IMR-90 (cell line): ENCODE measurements around the gene EPOP. TPM values are rescaled to one million over a fixed set of nuclear protein-coding genes. Genes with fewer than 3 reads are reported as not detected.
"Not testable (repeated sequence)": the region's sequence is repeated elsewhere in the genome, so short reads cannot be mapped to it uniquely, and the experiment has no call there.

ENCODE experiments used
- ATAC-seq: fragments of 200-7000 bp; cut with Tn5 transposase; 2 replicates; pipeline ENCODE4 v1.9.1; 2020; ENCODE audit warnings: low read depth, mild to moderate bottlenecking, moderate library complexity
- BruUV-seq: library from RNA; stranded (reverse); fragments of 400-500 nt; replicated peaks from 2 replicates; lab custom pipeline; 2021; lab: Mats Ljungman, UMichigan
- CTCF ChIA-PET: fragments of 300-600 bp; formaldehyde crosslinking; extraction: SDS; loops from one replicate; lab custom pipeline; 2021; ENCODE audit warnings: antibody characterized with exemption; lab: Yijun Ruan, JAX
- POLR2A ChIA-PET: fragments of 300-600 bp; sonication (Branson Sonifier 250); formaldehyde crosslinking; loops from one replicate; lab custom pipeline; 2022; ENCODE audit warnings: antibody characterized with exemption; ENCODE audit not compliant: unreplicated experiment; lab: Charles Lee
- DNase-seq: peaks from one replicate; pipeline ENCODE4 v3.0.0; 2013
- H2AFZ ChIP-seq: replicated peaks from 2 replicates; pipeline ENCODE3; 2013; ENCODE audit warnings: low read length, mild to moderate bottlenecking; ENCODE audit not compliant: poor library complexity
- H2AK5ac ChIP-seq: 2 replicates; pipeline ENCODE4 v1.6.1; 2013; ENCODE audit warnings: low read depth, low read length, inconsistent platforms
- H2AK9ac ChIP-seq: replicated peaks from 2 replicates; pipeline ENCODE3; 2013; ENCODE audit warnings: mild to moderate bottlenecking, low read depth, low read length, moderate library complexity; ENCODE audit not compliant: poor library complexity
- H2BK120ac ChIP-seq: 2 replicates; pipeline ENCODE4 v1.6.1; 2013; ENCODE audit warnings: low read depth, low read length, inconsistent platforms
- H2BK15ac ChIP-seq: 3 replicates; pipeline ENCODE4 v1.6.1; 2013; ENCODE audit warnings: low read depth, low read length, inconsistent platforms
- H2BK20ac ChIP-seq: 2 replicates; pipeline ENCODE4 v1.6.1; 2013; ENCODE audit warnings: low read depth, mild to moderate bottlenecking, inconsistent platforms, low read length, moderate library complexity
- H2BK5ac ChIP-seq: 2 replicates; pipeline ENCODE4 v1.6.1; 2013; ENCODE audit warnings: mild to moderate bottlenecking, low read depth, low read length, inconsistent platforms; ENCODE audit not compliant: poor library complexity, severe bottlenecking
- H3K14ac ChIP-seq: replicated peaks from 2 replicates; pipeline ENCODE4 v1.6.1; 2013; ENCODE audit warnings: low read depth, low read length, inconsistent platforms
- H3K18ac ChIP-seq: 2 replicates; pipeline ENCODE4 v1.6.1; 2013; ENCODE audit warnings: low read depth, low read length, control low read depth
- H3K23ac ChIP-seq: 2 replicates; pipeline ENCODE4 v1.6.1; 2013; ENCODE audit warnings: low read depth, low read length, inconsistent platforms
- H3K27ac ChIP-seq: 2 replicates; pipeline ENCODE4 v1.5.1; 2013; ENCODE audit warnings: mild to moderate bottlenecking, control low read depth, low read length; ENCODE audit not compliant: insufficient read depth
- H3K27me3 ChIP-seq: 2 replicates; pipeline ENCODE4 v1.6.1; 2013; ENCODE audit warnings: low read length; ENCODE audit not compliant: control insufficient read depth, insufficient read depth
- H3K36me3 ChIP-seq: 2 replicates; pipeline ENCODE4 v1.6.1; 2013; ENCODE audit warnings: low read length, mixed read lengths; ENCODE audit not compliant: control insufficient read depth, insufficient read depth
- H3K4ac ChIP-seq: 2 replicates; pipeline ENCODE4 v1.6.1; 2013; ENCODE audit warnings: low read depth, low read length, inconsistent platforms
- H3K4me1 ChIP-seq: 2 replicates; pipeline ENCODE4 v1.6.1; 2013; ENCODE audit warnings: low read length, mixed read lengths; ENCODE audit not compliant: control insufficient read depth, insufficient read depth
- H3K4me2 ChIP-seq: 2 replicates; pipeline ENCODE4 v1.6.1; 2013; ENCODE audit warnings: low read depth, mild to moderate bottlenecking, control low read depth, low read length, moderate library complexity
- H3K4me3 ChIP-seq: 2 replicates; pipeline ENCODE4 v1.5.1; 2013; ENCODE audit warnings: low read depth, mild to moderate bottlenecking, control low read depth, low read length, moderate library complexity; ENCODE audit not compliant: insufficient read depth
- H3K56ac ChIP-seq: 2 replicates; pipeline ENCODE4 v1.6.1; 2013; ENCODE audit warnings: low read length, inconsistent platforms; ENCODE audit not compliant: insufficient read depth; ENCODE audit errors: extremely low read depth
- H3K79me1 ChIP-seq, 2 experiments: 2 replicates each; pipeline ENCODE4 v1.6.1; 2013; ENCODE audit warnings: low read length in 2 of 2, inconsistent platforms in 1 of 2, low read depth in 1 of 2
- H3K9ac ChIP-seq: 2 replicates; pipeline ENCODE4 v1.6.1; 2013; ENCODE audit warnings: low read depth, low read length, control low read depth
- H3K9me1 ChIP-seq: 2 replicates; pipeline ENCODE4 v1.6.1; 2013; ENCODE audit warnings: low read length, inconsistent platforms; ENCODE audit not compliant: insufficient read depth
- H3K9me3 ChIP-seq: 2 replicates; pipeline ENCODE4 v1.6.1; 2013; ENCODE audit warnings: low read length; ENCODE audit not compliant: control insufficient read depth, insufficient read depth
- H4K20me1 ChIP-seq: 2 replicates; pipeline ENCODE4 v1.6.1; 2013; ENCODE audit warnings: low read length, inconsistent platforms; ENCODE audit not compliant: insufficient read depth
- H4K5ac ChIP-seq: 2 replicates; pipeline ENCODE4 v1.6.1; 2013; ENCODE audit warnings: mild to moderate bottlenecking, low read depth, low read length, control low read depth
- H4K8ac ChIP-seq, 2 experiments: 2 replicates each; pipeline ENCODE4 v1.6.1; 2013; ENCODE audit warnings: low read depth in 2 of 2, low read length in 2 of 2, control low read depth in 1 of 2, inconsistent platforms in 1 of 2
- H4K91ac ChIP-seq: 2 replicates; pipeline ENCODE4 v1.6.1; 2013; ENCODE audit warnings: low read depth, low read length, inconsistent platforms; ENCODE audit not compliant: insufficient read depth
- CEBPB ChIP-seq: IDR thresholded peaks from 2 replicates; pipeline ENCODE4 v1.6.1; 2012; ENCODE audit warnings: low read depth, low read length, improper control_type of control experiment
- FOS ChIP-seq: fragments of 150-350 bp; IDR thresholded peaks from 2 replicates; pipeline ENCODE4 v1.6.1; 2016; ENCODE audit warnings: low read depth, low read length
- MAZ ChIP-seq: IDR thresholded peaks from 2 replicates; pipeline ENCODE4 v1.6.1; 2012; ENCODE audit warnings: low read depth, mild to moderate bottlenecking, low read length, improper control_type of control experiment, moderate library complexity, borderline replicate concordance
- NFE2L2 ChIP-seq: fragments of 150-350 bp; IDR thresholded peaks from 2 replicates; pipeline ENCODE4 v1.6.1; 2016; ENCODE audit warnings: low read depth, mild to moderate bottlenecking, low read length
- RAD21 ChIP-seq: IDR thresholded peaks from 2 replicates; pipeline ENCODE4 v1.6.1; 2012; ENCODE audit warnings: low read length, improper control_type of control experiment
- RFX5 ChIP-seq: IDR thresholded peaks from 2 replicates; pipeline ENCODE4 v1.8.0; 2012; ENCODE audit warnings: low read depth, mild to moderate bottlenecking, low read length, moderate library complexity
- SMC3 ChIP-seq: fragments of 150-350 bp; IDR thresholded peaks from 2 replicates; pipeline ENCODE4 v1.6.1; 2016; ENCODE audit warnings: low read depth, mild to moderate bottlenecking, antibody characterized with exemption, low read length, moderate library complexity
- WGBS, 2 experiments: methylation state at CpG; one replicate each; pipeline versions ENCODE4 v1.1.5 to v1.1.7; 2013; ENCODE audit warnings: missing lambda C conversion rate in 2 of 2; ENCODE audit not compliant: insufficient read length in 1 of 2; ENCODE audit errors: extremely low coverage in 2 of 2; 5-methylcytosine and 5-hydroxymethylcytosine counted together
- dilution Hi-C: fragments of 300-500 bp; cut with HindIII; formaldehyde crosslinking; loops from one replicate; pipeline ENCODE4 v1.14.3; 2018; ENCODE audit warnings: low sequenced_read_pairs; ENCODE audit not compliant: unreplicated experiment
- in situ Hi-C: fragments of 300-500 bp; cut with MboI; formaldehyde crosslinking; loops from 3 replicates; pipeline ENCODE4 v1.14.3; 2019; ENCODE audit warnings: low sequenced_read_pairs, inconsistent platforms, mixed read lengths
- intact Hi-C: fragments of 100-400 bp; cut with micrococcal nuclease; formaldehyde crosslinking; loops from 2 replicates; pipeline ENCODE4 v1.10.0; 2022
- polyA plus RNA-seq, 3 experiments: library from polyadenylated mRNA; depleted of rRNA; stranded (reverse); fragments of >200 nt; gene quantifications; 2 replicates each; pipeline ENCODE4 v1.2.3, GENCODE V29; 2012; ENCODE audit warnings: low replicate concordance in 1 of 3
- total RNA-seq: library from RNA; depleted of rRNA; stranded (reverse); fragments of >200 nt; gene quantifications from 2 replicates; pipeline ENCODE4 v1.2.3, GENCODE V29; 2012
- TF ChIP-seq, protein P1 (sequence below): fragments of 150-350 bp; IDR thresholded peaks from 2 replicates; pipeline ENCODE4 v1.6.1; 2016; ENCODE audit warnings: low read depth, mild to moderate bottlenecking, low read length, moderate library complexity, borderline replicate concordance

EPOP gene
- total and polyA plus RNA-seq, 2 of the 4 experiments (the other 2 are of a cell fraction), result 0.36 to 0.82 TPM

DNA sequence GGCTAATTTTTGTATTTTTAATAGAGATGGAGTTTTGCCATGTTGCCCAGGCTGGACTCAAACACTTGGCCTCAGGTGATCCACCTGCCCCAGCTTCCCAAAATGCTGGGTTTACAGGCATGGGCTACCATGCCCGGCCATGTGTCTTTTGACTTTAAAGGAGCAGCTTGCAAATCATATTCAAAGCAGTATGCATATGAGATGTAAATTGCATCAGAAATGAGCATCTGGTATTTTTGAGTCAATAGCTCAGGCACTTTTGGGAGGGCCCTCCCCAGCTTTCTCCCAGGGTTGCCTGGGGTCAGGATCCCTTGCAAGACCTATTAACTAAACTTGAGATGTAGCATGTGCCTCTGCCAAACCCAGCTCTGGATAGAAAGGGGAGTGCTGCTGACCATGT, 21.5 kb downstream of the EPOP start:
- H3K4me1 ChIP-seq, result no peaks in the 10 kb centered on the region
- DNase-seq, result no peak
- peaks cover 49% of the 10 kb centered on the region for H3K27me3 ChIP-seq
- H2BK120ac ChIP-seq, result no peak overlapping the region
- ChIA-PET CTCF (interaction anchor here (1.5 to 2.1 kb wide), 2 partner anchors 10 to 14 kb away, joined by 5 read pairs; no protein-coding TSS in a partner anchor), POLR2A (no interaction called here)
- no peak overlapping the region for H4K5ac ChIP-seq
- H4K8ac ChIP-seq, result no peak overlapping the region
- H3K9me1 ChIP-seq, result no peaks in the 10 kb centered on the region
- no peaks in the 10 kb centered on the region for H3K36me3 ChIP-seq
- no peak overlapping the region for H2AK5ac ChIP-seq
- no peak overlapping the region for H3K27ac ChIP-seq
- TF ChIP-seq FOS, result no peak
- TF ChIP-seq CEBPB, result no peak
- TF ChIP-seq, protein P1, sequence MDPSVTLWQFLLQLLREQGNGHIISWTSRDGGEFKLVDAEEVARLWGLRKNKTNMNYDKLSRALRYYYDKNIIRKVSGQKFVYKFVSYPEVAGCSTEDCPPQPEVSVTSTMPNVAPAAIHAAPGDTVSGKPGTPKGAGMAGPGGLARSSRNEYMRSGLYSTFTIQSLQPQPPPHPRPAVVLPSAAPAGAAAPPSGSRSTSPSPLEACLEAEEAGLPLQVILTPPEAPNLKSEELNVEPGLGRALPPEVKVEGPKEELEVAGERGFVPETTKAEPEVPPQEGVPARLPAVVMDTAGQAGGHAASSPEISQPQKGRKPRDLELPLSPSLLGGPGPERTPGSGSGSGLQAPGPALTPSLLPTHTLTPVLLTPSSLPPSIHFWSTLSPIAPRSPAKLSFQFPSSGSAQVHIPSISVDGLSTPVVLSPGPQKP, result no peak
- no peak for TF ChIP-seq SMC3
- no peak for TF ChIP-seq RFX5
- TF ChIP-seq RAD21, result no peak
- TF ChIP-seq NFE2L2, result no peak
- no peak for TF ChIP-seq MAZ
- no peak overlapping the region for H3K4ac ChIP-seq
- no peak overlapping the region for H3K4me3 ChIP-seq
- H2AK9ac ChIP-seq, result no peak overlapping the region
- no peak overlapping the region for H2AFZ ChIP-seq
- H3K4me2 ChIP-seq, result no peak overlapping the region
- no peak overlapping the region for H3K9ac ChIP-seq
- no TSS peak for BruUV-seq
- H4K20me1 ChIP-seq, result no peaks in the 10 kb centered on the region
- H3K9me3 ChIP-seq, result no peaks in the 10 kb centered on the region
- no peaks in the 10 kb centered on the region for H3K79me1 ChIP-seq
- H3K14ac ChIP-seq, result no peak overlapping the region
- intact Hi-C loops, result no loop called here
- no peak for ATAC-seq
- H3K56ac ChIP-seq, result no peak overlapping the region
- no peak overlapping the region for H4K91ac ChIP-seq
- no peak overlapping the region for H3K18ac ChIP-seq
- H3K23ac ChIP-seq, result no peak overlapping the region
- no peak overlapping the region for H2BK15ac ChIP-seq
- no CpG with 5 or more reads among the region's 1 CpG for WGBS, 2 experiments
- dilution Hi-C loops, result no loop called here
- in situ Hi-C loops, result no loop called here
- H2BK20ac ChIP-seq, result no peak overlapping the region
- no peak overlapping the region for H2BK5ac ChIP-seq

DNA sequence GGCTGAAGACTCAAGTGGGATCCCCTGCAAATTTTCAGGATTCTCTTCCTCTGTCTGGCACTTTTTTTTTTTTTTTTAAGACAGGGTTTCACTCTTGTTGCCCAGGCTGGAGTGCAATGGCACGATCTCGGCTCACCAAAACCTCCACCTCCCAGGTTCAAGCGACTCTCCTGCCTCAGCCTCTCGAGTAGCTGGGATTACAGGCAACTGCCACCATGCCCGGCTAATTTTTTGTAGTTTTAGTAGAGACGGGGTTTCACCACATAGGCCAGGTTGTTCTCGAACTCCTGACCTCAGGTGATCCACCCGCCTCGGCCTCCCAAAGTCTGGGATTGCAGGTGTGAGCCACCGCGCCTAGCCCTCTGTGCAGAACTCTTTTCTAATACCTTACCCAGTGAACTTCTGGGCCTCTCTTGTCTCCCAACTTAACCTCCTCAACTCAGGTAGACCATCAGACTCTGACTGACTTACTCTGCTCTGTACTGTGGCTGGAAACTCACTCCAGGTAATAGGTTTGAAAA, 24.0 kb downstream of the EPOP start:
- H4K5ac ChIP-seq, in situ Hi-C loops, BruUV-seq, H4K8ac ChIP-seq, H4K20me1 ChIP-seq, H3K4me3 ChIP-seq, H3K9ac ChIP-seq, H3K14ac ChIP-seq, H3K4me2 ChIP-seq, H3K27ac ChIP-seq, H3K4ac ChIP-seq, H4K91ac ChIP-seq, H3K23ac ChIP-seq, H3K79me1 ChIP-seq, DNase-seq, intact Hi-C loops, H3K18ac ChIP-seq, H3K56ac ChIP-seq, H2AK5ac ChIP-seq, H3K4me1 ChIP-seq, H3K9me1 ChIP-seq, H2BK20ac ChIP-seq, H2BK15ac ChIP-seq, CTCF ChIA-PET, H2AFZ ChIP-seq, H2AK9ac ChIP-seq, POLR2A ChIA-PET, dilution Hi-C loops, ATAC-seq, H2BK5ac ChIP-seq, H3K9me3 ChIP-seq, H2BK120ac ChIP-seq, H3K36me3 ChIP-seq: not testable (repeated sequence)
- H3K27me3 ChIP-seq, result peaks cover 45% of the 10 kb centered on the region
- WGBS, 2 experiments, result 71% methylated on average over 6 of the region's 11 CpGs; no CpG with 5 or more reads in 1 of the 2 experiments
